ENCODE data around the gene ERCC1.
"Not testable (repeated sequence)": the region's sequence is repeated elsewhere in the genome, so short reads cannot be mapped to it uniquely, and the experiment has no call there.

Gene ERCC1

DNA sequence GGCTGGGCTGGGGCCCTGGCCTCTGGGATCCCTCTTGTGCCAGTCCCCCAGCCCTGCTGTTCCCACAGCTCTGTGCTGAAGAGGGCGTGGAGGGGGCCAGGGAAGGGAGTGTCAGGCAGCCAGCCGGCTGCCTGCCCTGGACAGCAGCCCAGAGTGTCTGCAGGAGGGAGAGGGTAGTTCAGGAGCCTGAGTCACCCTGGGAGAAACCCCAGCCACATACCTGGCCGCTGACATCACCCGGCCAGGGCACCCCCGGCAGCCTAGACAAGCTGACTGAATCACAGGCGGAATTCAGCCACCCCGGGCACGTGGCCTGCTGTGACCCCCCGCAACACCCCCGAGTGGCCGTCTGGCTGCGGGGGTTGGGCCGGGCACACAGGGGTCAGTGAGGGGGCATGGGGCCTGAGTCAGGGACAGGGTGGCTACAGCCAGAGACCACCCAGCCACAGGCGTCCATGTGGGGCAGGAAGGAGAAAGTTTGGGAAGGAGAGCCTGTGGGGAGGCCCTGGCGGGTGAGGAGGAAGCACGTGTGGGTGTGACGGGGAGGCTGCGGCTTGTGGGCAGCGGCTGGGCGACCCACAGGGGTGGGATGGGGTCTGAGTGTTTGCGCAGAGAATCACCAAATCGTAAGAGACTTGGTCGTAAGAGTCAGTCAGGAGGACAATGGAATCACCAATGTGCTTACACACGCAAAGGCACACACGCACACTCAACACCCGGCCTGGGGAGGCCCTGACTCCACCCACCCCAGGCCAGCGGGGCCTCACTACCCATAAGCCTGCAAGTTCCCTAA is 32.2 kb upstream of the ERCC1 start:
- DNase-seq (ENCODE audit: low read depth in 2 of 2, low spot score in 1 of 2), result peak in 1 of 2 donors; percentile 66

GRCh38 chr19:45451850-45452387 is 28.2 kb upstream of the ERCC1 start:
- no peak for DNase-seq (ENCODE audit: low read depth in 2 of 2, low spot score in 1 of 2)

DNA sequence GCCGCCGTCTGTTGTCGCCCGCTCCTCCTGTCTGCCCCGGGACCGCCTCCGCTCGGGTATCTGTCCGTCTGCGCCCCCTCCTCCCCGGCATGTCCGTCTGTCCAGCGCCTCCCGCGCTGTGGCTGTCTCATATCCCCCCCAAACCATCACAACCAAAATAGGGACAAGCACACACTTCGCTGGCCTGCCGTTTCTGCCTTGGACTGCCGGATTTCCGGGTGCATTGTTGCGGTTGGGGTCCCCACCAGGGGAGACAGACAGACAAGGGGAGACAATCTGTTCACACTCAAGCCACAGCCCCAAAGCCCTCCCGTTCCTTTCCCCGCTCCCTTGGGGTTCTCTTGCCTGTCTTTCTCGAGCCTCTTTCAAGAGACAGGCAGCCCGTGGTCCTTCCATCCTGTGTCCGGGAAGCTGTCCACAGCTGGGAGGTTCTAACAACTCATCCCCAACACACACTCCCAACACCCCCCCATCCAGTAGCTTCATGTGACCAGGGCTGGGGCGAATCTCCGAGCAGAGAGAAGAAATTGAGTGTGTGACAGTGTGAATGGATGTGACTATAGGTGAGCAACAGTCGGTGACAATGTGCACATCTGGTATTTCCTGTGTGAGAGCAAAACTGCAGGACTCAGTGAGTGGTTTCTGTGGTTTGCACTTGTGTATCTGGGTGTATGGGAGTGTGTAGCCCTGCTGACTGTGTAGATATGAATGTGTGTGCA is 27.6 kb upstream of the ERCC1 start:
- no peak for DNase-seq (ENCODE audit: low read depth in 2 of 2, low spot score in 1 of 2)

- DNase-seq (ENCODE audit: low read depth in 2 of 2, low spot score in 1 of 2), result no peak
These were observed 26.3 kb upstream of the ERCC1 start for GRCh38 chr19:45450012-45450333.

GRCh38 chr19:45448887-45449299 is 25.2 kb upstream of the ERCC1 start:
- DNase-seq (ENCODE audit: low read depth in 2 of 2, low spot score in 1 of 2), result no peak

DNA sequence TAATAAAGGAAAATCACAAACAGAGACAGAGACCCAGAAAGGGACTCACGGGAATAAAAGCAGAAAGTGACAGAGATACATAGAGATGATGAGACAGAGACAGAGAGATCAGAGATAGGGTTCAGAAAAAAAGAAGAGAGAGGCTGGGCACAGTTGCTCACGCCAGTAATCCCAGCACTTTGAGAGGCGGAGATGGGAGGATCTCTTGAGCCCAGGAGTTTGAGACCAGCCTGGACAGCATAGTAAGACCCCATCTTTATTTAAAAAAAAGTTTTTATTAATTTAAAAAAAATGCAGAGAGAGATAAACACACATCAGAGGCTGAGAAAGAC is 24.7 kb upstream of the ERCC1 start:
- no peak for DNase-seq (ENCODE audit: low read depth in 2 of 2, low spot score in 1 of 2)

- no peak for DNase-seq (ENCODE audit: low read depth in 2 of 2, low spot score in 1 of 2)
These were observed 23.2 kb upstream of the ERCC1 start for GRCh38 chr19:45446944-45447343.

- no peak for DNase-seq (ENCODE audit: low read depth in 2 of 2, low spot score in 1 of 2)
These were observed 22.6 kb upstream of the ERCC1 start for GRCh38 chr19:45446295-45446694.

- no peak for DNase-seq (ENCODE audit: low read depth in 2 of 2, low spot score in 1 of 2)
These were observed 21.4 kb upstream of the ERCC1 start for GRCh38 chr19:45445139-45445538.

- peak in 1 of 2 donors; percentile 65 for DNase-seq (ENCODE audit: low read depth in 2 of 2, low spot score in 1 of 2)
These were observed 20.8 kb upstream of the ERCC1 start for GRCh38 chr19:45444318-45445041.

GRCh38 chr19:45443462-45444317 is 20.0 kb upstream of the ERCC1 start:
- DNase-seq (ENCODE audit: low read depth in 2 of 2, low spot score in 1 of 2), result no peak

GRCh38 chr19:45442778-45443461 is 19.2 kb upstream of the ERCC1 start:
- DNase-seq (ENCODE audit: low read depth in 2 of 2, low spot score in 1 of 2), result no peak

GRCh38 chr19:45442408-45442777 is 18.7 kb upstream of the ERCC1 start:
- no peak for DNase-seq (ENCODE audit: low read depth in 2 of 2, low spot score in 1 of 2)

- no peak for DNase-seq (ENCODE audit: low read depth in 2 of 2, low spot score in 1 of 2)
These were observed 17.3 kb upstream of the ERCC1 start for GRCh38 chr19:45440873-45441654.

DNA sequence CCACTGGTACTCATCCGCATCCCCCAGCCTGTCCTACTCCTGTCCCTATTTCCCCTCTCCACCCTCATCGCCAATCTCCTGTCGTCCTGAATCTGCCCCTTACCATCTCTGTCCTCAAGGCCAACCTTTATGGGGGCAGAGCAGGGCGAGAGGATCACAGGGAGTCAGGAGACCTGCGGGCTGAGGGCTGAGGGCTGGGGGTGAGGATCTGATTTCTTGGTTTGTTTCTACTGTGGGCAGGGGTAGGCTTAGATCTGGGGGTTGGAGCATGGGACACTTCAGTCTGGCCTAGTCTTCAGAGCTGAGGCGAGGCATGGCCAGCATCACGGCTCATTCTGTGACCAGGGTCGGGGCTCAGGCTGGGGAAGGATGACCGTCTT is 16.5 kb upstream of the ERCC1 start:
- DNase-seq (ENCODE audit: low read depth in 2 of 2, low spot score in 1 of 2), result no peak

DNA sequence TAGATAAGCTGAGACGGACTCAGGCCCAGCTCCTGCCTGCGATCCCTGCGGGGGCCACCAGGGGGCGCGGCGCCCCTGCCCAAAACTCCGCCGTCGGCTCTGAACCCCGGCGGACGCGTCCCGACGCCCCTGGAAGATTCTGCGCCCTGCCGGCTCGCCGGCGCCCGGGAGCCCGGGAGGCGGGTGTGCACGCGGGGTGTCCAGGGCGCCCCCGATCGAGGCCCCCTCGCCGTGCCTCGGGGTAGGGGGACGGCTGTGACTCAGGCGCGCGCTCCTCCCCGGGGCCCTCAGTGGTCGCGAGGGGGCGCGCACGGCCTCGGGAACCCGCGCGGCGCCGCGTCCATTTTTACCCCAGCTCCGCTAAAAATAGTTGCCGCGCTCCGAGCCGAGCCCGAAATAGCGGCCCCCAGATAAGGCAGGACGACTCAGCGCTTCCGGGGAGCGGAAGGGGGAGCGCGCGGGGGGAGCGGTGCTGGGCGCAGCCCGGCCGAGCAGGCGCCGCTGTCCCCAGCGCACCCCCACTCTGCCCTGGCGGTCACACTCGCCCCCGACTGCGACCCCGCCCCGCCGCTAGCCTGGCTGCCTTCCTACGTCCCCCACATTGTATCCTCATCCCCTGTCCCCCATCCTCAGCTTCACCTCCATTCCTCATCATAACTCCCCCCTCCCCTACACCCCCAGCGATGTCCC is 16.0 kb upstream of the ERCC1 start:
- peak; percentile 70 to 76 for DNase-seq (ENCODE audit: low read depth in 2 of 2, low spot score in 1 of 2)

DNA sequence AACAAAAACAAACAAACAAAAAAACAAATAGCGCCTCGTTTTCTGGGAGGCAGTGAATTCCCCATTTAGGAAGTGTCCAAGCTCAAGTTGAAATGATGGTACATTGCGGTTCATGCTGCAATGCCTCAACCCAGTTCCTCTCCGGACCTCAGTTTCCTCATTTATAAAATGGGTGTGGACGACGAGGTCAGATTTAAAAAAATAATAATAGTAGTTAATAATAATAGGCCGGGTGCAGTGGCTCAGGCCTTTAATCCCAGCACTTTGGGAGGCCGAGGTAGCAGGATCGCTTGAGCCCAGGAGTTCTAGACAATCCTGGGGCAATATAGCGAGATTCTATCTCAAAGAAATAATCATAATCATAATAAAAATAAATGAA is 15.5 kb upstream of the ERCC1 start:
- no peak for DNase-seq (ENCODE audit: low read depth in 2 of 2, low spot score in 1 of 2)

DNA sequence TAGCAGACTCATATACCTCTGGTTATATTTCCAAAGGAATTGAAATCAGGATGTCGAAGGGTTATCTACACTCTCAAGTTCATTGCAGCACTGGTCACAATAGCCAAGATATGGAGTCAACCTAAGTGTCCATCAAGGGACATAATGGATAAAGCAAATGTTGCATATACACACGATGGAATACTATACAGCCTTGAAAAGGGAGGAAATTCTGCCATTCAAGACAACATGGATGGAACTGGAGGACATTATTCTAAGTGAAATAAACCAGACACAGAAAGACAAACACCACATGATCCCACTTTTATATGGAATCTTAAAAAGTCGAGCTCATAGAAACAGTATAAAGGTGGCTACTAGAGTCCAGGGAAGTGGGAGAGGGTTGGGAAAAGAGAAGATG is 13.6 kb upstream of the ERCC1 start:
- DNase-seq (ENCODE audit: low read depth in 2 of 2, low spot score in 1 of 2), result no peak

GRCh38 chr19:45432543-45432942 is 8.8 kb upstream of the ERCC1 start:
- not testable (repeated sequence) for DNase-seq (ENCODE audit: low read depth in 2 of 2, low spot score in 1 of 2)

All from stimulated activated CD8-positive, alpha-beta memory T cell treated with anti-CD3 and anti-CD28 coated beads, Interleukin-4, amount 100 ng/mL, for 4 hours (primary cell).